Measurements from ENCODE around the gene CEACAM5. TPM values are rescaled to one million over a fixed set of nuclear protein-coding genes. Genes with fewer than 3 reads are reported as not detected.

The CEACAM5 gene
- total and polyA plus RNA-seq, 3 donors from 2014 or later, result 0.24 to 0.50 (median 0.33) TPM

GRCh38 chr19:41690801-41691065, 17.7 kb upstream of the CEACAM5 start:
- Histone ChIP-seq H3K4me3 (no peak overlapping the region), H3K9me3 (no peaks in the 10 kb centered on the region), H3K36me3 (ENCODE audit: low read depth, missing control alignments) (no peaks in the 10 kb centered on the region), H3K27me3 (no peaks in the 10 kb centered on the region), H3K4me1 (no peaks in the 10 kb centered on the region), H3K27ac (no peak overlapping the region)
- no peak for TF ChIP-seq CTCF (IDR thresholded peaks at IDR 0.05)
- TF ChIP-seq POLR2A (IDR thresholded peaks at IDR 0.05), result no peak
- intact Hi-C loops (cut with DNase I; ENCODE audit: low total_unique reads), result no loop called here
- DNase-seq, result no peak
- WGBS, 2 donors, result 83 to 84% methylated on average over 2 to 3 of the region's 3 CpGs

GRCh38 chr19:41691268-41691970, 17.0 kb upstream of the CEACAM5 start:
- intact Hi-C loops (cut with DNase I; ENCODE audit: low total_unique reads), result no loop called here
- 41 to 46% methylated on average over 20 of the region's 20 CpGs for WGBS, 2 donors
- H3K4me1 ChIP-seq, result no peaks in the 10 kb centered on the region
- H3K36me3 ChIP-seq (ENCODE audit: low read depth, missing control alignments), result no peaks in the 10 kb centered on the region
- no peaks in the 10 kb centered on the region for H3K27me3 ChIP-seq
- DNase-seq, result no peak
- TF ChIP-seq CTCF (IDR thresholded peaks at IDR 0.05), result peak in 1 of 3 experiments; percentile 15
- TF ChIP-seq POLR2A (IDR thresholded peaks at IDR 0.05), result no peak
- no peak overlapping the region for H3K27ac ChIP-seq
- H3K9me3 ChIP-seq, result no peaks in the 10 kb centered on the region
- H3K4me3 ChIP-seq, result no peak overlapping the region

- no peak overlapping the region for H3K27ac ChIP-seq
- H3K36me3 ChIP-seq (ENCODE audit: low read depth, missing control alignments), result no peaks in the 10 kb centered on the region
- no peaks in the 10 kb centered on the region for H3K27me3 ChIP-seq
- WGBS, 2 donors, result 45 to 50% methylated on average over 1 of the region's 1 CpG
- no peak for DNase-seq
- intact Hi-C loops (cut with DNase I; ENCODE audit: low total_unique reads), result no loop called here
- TF ChIP-seq POLR2A (IDR thresholded peaks at IDR 0.05) (no peak), CTCF (IDR thresholded peaks at IDR 0.05) (no peak)
- no peak overlapping the region for H3K4me3 ChIP-seq
- no peaks in the 10 kb centered on the region for H3K9me3 ChIP-seq
- no peaks in the 10 kb centered on the region for H3K4me1 ChIP-seq
These were observed 14.2 kb upstream of the CEACAM5 start for GRCh38 chr19:41694196-41694595.

- Histone ChIP-seq H3K9me3 (no peaks in the 10 kb centered on the region), H3K27me3 (no peaks in the 10 kb centered on the region), H3K27ac (no peak overlapping the region), H3K4me3 (no peak overlapping the region), H3K4me1 (no peaks in the 10 kb centered on the region), H3K36me3 (ENCODE audit: low read depth, missing control alignments) (no peaks in the 10 kb centered on the region)
- 56 to 62% methylated on average over 7 to 8 of the region's 8 CpGs for WGBS, 2 donors
- intact Hi-C loops (cut with DNase I; ENCODE audit: low total_unique reads), result no loop called here
- no peak for DNase-seq
- TF ChIP-seq POLR2A (IDR thresholded peaks at IDR 0.05) (no peak), CTCF (IDR thresholded peaks at IDR 0.05) (no peak)
These were observed 13.4 kb upstream of the CEACAM5 start for GRCh38 chr19:41694831-41695635.

Measured in testis (tissue), 3 donors.